Cerebellar nuclear complex (tissue), 1 donor: Measurements from ENCODE around the gene CTSD.

Source experiments
- DNase-seq, 2 experiments: peaks; one replicate each; lab custom pipeline; 2025; lab: John Stamatoyannopoulos, UW

The CTSD gene

GRCh38 chr11:1782831-1783724 lies 19.4 kb upstream of the CTSD start:
- DNase-seq, result no peak

GRCh38 chr11:1782031-1782590 lies 18.4 kb upstream of the CTSD start:
- DNase-seq, result no peak

GRCh38 chr11:1781593-1781975 lies 17.9 kb upstream of the CTSD start:
- no peak for DNase-seq

- no peak for DNase-seq
Measured at GRCh38 chr11:1780700-1781592, 17.2 kb upstream of the CTSD start.

GRCh38 chr11:1779806-1780699 lies 16.3 kb upstream of the CTSD start:
- no peak for DNase-seq

GRCh38 chr11:1779034-1779805 lies 15.5 kb upstream of the CTSD start:
- no peak for DNase-seq

- DNase-seq, result no peak
Measured at GRCh38 chr11:1778141-1778911, 14.6 kb upstream of the CTSD start.

- DNase-seq, result no peak
Measured at GRCh38 chr11:1777737-1778136, 14.0 kb upstream of the CTSD start.

GRCh38 chr11:1776944-1777715 lies 13.4 kb upstream of the CTSD start:
- no peak for DNase-seq

- no peak for DNase-seq
Measured at GRCh38 chr11:1776331-1776851, 12.7 kb upstream of the CTSD start.

- no peak for DNase-seq
Measured at GRCh38 chr11:1774886-1775285, 11.2 kb upstream of the CTSD start.

- no peak for DNase-seq
Measured at GRCh38 chr11:1773994-1774550, 10.3 kb upstream of the CTSD start.

GRCh38 chr11:1773131-1773993 lies 9.6 kb upstream of the CTSD start:
- no peak for DNase-seq

GRCh38 chr11:1772270-1773130 lies 8.8 kb upstream of the CTSD start:
- DNase-seq, result no peak

- no peak for DNase-seq
Measured at GRCh38 chr11:1771700-1772099, 8.0 kb upstream of the CTSD start.

GRCh38 chr11:1771273-1771672 lies 7.5 kb upstream of the CTSD start:
- no peak for DNase-seq

- DNase-seq, result no peak
Measured at GRCh38 chr11:1770528-1770927, 6.8 kb upstream of the CTSD start.
